ENCODE measurements around the gene PACS2.
"Not testable (repeated sequence)": the region's sequence is repeated elsewhere in the genome, so short reads cannot be mapped to it uniquely, and the experiment has no call there.

Gene PACS2

GRCh38 chr14:105288936-105289335 is 25.6 kb upstream of the PACS2 start:
- not testable (repeated sequence) for DNase-seq

- DNase-seq = no peak
These were observed 23.8 kb upstream of the PACS2 start for GRCh38 chr14:105290621-105291346.

- DNase-seq = no peak
These were observed 21.5 kb upstream of the PACS2 start for GRCh38 chr14:105292826-105293711.

- no peak for DNase-seq
These were observed 20.4 kb upstream of the PACS2 start for GRCh38 chr14:105294142-105294597.

DNA sequence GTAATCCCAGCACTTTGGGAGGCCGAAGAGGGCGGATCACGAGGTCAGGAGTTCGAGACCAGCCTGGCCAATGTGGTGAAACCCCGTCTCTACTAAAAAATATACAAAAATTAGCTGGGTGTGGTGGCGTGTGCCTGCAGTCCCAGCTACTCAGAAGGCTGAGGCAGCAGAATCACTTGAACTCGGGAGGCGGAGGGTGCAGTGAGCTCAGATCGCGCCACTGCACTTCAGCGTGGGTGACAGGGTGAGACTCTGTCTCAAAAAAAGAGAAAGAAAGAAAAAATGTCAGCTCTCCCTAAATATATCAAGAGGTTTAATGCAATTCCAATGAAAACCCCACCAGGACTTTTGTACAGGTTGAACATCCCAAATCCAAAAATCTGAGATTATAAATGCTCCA is 17.2 kb upstream of the PACS2 start:
- not testable (repeated sequence) for DNase-seq

DNA sequence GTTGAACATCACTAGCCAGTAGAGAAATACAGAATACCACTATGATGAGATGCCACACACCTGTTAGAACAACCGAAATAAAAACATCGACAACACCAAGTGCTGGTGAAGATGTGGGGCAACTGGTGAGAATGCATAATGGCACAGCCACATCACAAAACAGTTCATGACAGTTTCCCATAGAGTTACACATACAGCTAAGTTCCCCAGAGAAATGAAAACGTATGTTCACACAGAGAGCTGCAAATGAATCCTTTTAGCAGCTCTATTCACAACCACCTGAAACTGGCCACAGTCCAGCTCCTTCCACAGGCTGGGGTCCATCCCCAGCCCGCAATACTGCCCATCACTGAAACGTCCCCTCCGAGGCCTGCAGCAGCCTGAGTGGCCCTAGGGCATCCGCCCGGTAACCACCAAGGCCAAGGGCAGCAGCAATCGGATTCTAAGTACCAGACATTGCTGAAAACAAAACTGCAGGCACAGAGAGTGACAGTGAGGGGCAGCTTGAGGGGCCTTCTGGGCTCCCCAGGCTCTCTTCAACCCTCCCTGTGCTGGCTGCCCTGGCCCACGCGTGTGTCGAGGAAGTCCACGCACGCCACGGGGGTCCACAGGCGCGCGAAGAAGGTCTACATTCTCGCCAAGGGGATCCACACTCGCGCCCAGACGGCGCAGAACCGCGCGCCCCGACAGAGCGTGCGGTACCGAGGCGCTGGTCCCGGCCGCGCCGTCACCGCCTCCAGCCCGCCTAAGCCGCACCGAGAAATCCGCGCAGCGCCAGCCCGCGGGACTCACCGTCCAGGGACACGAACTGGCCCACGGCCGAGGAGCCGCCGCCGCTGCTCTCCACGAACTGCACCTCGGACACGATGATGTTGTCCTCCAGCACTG is 14.7 kb upstream of the PACS2 start:
- no peak for DNase-seq

DNA sequence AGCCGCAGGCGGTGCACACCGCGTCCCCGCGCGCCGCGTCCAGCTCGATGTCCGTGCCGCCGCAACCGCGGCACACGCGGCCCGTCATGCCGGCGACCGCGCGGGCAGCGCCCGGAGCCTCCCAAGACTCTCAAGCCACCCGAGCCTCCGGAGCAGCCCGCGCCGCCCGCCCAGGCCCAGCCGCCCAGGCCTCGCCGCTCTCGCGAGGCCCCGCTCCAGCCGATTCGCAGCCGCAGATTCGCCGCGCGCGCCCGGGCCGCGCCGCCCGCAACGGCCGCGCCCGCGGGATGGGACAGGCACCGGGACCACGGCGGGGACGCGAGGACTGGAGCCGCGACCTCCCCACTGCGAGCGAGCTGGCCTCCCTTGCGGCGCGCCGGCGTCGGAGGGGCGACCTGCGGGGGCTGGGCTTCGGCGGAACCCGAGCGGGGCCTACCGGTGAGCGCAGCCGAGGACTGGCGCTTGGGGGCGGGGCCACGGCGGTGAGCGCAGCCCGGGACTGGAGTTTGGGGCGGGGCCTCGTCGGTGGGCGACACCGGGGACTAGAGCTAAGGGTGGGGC is 13.9 kb upstream of the PACS2 start, which contains the start of gene BRF1:
BRF1 (minus strand) TSS at position 460 of the 561 bp plus-strand sequence; CDS start at position 88, 372 bp downstream.
- peak; percentile 93 to 96 for DNase-seq

GRCh38 chr14:105301103-105301914 is 13.2 kb upstream of the PACS2 start:
- peak; percentile 94 to 96 for DNase-seq

- DNase-seq = not testable (repeated sequence)
These were observed 12.7 kb upstream of the PACS2 start for GRCh38 chr14:105301915-105302249.

DNA sequence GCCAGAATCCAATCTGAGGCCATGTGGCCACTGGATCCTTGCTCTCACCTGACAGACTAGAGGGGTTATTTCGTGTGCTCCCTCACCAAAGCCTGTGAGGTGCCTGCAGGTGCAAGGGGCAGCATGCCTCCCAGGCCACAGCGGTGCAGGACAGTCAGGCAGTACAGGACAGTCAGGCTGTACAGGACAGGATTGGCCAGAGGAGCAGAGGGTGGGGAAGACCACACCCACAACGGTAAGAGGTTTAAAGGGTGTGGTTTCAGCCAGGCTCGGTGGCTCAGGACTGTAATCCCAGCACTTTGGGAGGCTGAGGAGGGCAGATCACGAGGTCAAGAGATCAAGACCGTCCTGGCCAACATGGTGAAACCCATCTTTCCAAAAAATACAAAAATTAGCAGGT is 10.6 kb upstream of the PACS2 start:
- DNase-seq = no peak

DNA sequence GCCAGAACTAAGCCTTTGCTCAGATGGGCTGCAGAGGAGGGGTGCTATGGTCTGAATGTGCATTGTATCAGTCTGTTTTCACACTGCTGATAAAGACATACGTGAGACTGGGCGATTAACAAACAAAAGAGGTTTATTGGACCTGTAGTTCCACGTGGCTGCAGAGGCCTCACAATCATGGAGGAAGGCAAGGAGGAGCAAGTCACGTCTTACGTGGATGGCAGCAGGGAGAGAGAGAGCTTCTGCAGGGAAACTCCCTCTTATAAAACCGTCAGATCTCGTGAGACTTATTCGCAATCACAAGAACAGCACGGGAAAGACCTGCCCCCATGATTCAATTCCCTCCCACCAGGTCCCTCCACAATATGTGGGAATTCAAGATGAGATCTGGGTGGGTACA is 10.0 kb upstream of the PACS2 start:
- no peak for DNase-seq

DNA sequence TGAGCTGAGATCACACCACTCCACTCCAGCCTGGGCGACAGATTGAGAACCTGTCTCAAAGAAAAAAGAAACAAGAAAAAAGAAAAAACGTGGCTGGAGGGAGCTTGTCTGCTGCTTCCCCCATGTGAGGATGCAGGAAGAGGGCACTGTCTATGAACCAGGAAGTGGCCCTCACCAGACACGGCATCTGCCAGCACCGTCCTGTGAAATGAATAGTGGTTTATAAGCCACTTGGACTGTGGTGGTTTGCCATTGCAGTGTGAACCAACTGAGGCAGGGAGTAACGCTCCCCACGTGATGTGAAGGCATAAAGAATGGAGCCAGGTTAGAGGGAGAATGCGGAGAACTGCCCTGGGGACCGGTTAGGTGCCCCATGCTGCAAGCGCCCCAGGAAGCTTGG is 9.2 kb upstream of the PACS2 start:
- DNase-seq = no peak

DNA sequence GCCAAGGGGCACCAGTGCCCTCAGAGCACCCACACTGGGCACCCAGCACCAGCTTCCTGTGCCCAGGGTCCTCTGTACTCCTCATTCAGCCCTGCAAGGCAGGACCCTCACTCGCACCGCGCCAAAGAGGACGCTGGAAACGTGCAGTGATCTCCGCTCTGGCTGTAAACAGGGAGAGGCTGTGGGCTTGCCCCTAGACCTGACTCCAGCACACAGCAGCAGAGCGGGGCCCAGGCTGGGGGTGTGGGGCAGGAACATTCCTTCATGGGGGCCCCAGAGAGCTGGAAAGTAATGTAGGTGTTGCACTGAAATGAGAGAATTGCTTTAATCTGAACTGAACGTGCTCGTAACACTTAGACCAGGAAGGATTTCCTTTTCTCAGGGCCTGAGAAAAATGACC is 8.8 kb upstream of the PACS2 start:
- DNase-seq = no peak

DNA sequence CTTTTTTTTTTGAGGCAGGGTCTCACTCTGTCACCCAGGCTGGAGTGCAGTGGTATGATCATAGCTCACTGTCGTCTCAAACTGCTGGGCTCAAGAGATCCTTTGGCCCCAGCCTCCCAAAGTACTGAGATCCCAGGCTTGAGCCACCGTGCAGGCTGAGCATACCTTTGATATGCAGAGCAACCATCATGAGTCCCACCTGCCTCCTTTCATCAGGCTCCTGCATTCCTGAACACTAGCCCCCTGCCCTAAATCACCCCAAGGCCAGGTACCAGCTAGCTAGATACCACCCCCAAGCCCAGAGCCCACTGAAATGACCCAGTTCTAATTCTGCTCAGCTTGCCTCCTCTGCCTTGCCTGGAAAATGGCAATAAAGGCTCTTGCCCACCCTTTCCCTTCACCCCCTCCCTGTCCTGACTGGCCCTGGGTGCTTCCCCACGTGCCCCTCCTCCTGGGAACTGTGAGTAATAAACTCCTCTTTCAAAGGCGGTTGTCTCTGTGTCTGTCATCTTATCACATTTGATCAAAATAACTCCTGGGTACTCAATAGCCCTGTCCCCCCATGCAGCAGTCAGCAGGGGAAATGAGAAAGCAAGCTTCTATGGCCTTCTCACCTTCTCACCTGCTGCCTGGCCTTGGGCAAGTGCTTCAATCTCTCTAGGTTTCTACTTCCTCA is 7.4 kb upstream of the PACS2 start:
- DNase-seq = no peak

GRCh38 chr14:105309371-105309770 is 5.2 kb upstream of the PACS2 start:
- DNase-seq = no peak

DNA sequence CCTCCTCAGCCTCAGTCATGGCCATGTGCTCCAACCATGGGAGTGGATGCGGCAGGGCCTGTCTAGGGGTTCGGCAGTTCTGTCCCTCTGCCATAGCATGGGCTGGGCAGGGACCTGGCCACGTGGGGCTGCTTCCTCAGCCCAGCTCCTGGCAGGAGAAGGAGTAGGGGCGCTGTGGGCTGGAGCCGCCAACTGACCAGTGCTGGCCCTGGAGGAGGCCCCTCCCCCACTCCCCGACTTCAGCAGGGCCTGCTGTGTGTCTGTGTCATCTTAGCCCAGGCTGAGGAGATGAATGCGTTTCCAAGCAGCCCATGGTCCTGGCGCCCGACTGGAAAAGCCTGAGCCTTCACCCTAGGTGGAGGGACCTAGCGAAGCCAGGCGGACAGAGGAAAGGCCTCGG is 2.7 kb upstream of the PACS2 start:
- DNase-seq = no peak

- no peak for DNase-seq
These were observed 1.6 kb upstream of the PACS2 start for GRCh38 chr14:105312973-105313372.

DNA sequence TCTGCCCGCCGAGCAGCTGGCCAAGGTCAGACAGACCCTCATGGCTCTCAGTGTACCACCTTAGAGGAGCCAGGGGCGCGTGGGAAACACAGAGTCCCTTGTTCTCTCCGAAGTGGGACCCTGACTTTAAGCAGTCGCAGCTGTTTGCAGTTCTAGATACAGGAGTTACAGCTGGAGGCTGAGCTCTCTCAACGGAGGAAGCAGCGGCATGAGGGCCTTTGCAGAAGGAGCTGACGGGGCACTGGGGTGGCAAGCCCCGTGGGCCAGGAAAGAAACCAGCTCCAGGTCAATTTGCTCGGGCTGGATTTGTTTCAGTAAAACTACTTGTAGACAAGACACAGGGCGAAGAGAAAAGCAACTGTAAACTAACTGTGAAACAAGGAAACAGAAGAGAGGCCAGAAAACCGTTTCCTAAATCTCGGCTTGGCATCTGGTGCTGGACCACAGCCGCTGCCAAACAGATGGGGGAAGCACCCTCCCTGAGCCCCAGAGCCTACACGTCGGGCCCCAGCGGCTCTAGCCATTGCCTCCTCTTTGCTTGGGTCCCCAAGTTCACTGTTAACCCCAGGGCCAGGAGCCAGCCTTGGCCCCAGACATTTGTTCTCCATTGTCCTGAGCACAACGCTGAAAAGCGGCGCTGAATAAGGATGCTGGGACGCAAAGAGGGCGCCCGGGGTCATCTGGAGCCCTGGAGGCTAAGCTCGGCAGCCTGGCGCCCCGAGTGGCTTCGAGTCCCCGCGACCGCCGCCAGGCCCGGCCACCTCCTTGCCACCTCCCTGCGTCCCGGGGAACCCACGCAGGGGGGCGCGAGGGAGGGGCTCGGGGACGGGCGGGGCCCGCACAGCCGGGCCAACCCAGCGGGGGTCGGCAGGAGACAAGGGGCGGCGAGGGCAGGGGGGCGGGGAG is 914 bp upstream of the PACS2 start:
- DNase-seq = peak in 1 of 2 experiments; percentile 47

GRCh38 chr14:105315211-105315721 is 718 bp downstream of the PACS2 start:
- DNase-seq = peak; percentile 23 to 31

Data from NCI-H1930 (cell line).